ENCODE results near the gene ZBTB45. TPM values are rescaled to one million over a fixed set of nuclear protein-coding genes. Genes with fewer than 3 reads are reported as not detected.
A peak's percentile ranks its signal among the peaks of the same experiment; 100 is the strongest.

The ZBTB45 gene
- total and polyA plus RNA-seq, 9 of the 15 experiments (the other 6 are each of a cell fraction or from before 2014, with no cell fraction given): 0.08 to 16.1 (median 1.8) TPM

GRCh38 chr19:58545286-58546018 is 25.8 kb upstream of the ZBTB45 start:
- 2% methylated on average over 18 of the region's 21 CpGs for WGBS (ENCODE audit: insufficient coverage, low coverage, missing lambda C conversion rate)
- no peak for FAIRE-seq
- TF ChIP-seq, protein P1, sequence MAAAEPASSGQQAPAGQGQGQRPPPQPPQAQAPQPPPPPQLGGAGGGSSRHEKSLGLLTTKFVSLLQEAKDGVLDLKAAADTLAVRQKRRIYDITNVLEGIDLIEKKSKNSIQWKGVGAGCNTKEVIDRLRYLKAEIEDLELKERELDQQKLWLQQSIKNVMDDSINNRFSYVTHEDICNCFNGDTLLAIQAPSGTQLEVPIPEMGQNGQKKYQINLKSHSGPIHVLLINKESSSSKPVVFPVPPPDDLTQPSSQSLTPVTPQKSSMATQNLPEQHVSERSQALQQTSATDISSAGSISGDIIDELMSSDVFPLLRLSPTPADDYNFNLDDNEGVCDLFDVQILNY (CRISPR knock-in tag; IDR thresholded peaks at IDR 0.05): 0 out of 2 replicates have a peak, but pooled peaks have one; percentile 33
- TF ChIP-seq AFF4 (CRISPR knock-in tag; IDR thresholded peaks at IDR 0.05) (0 out of 2 replicates have a peak, but pooled peaks have one; percentile 49), RBFOX2 (IDR thresholded peaks at IDR 0.05; ENCODE audit: low read depth, low read length) (peak; percentile 20), RBM39 (optimal IDR thresholded peaks at IDR 0.05; ENCODE audit: low read depth, low read length) (peak; percentile 29), KDM5B (IDR thresholded peaks at IDR 0.05; ENCODE audit: insufficient replicate concordance, low read depth, low read length) (peak; percentile 42), ERF (CRISPR knock-in tag; IDR thresholded peaks at IDR 0.05) (0 out of 2 replicates have a peak, but pooled peaks have one; percentile 10), SIRT6 (IDR thresholded peaks at IDR 0.05; ENCODE audit: low read depth, low read length) (peak; percentile 18)
- TF ChIP-seq, protein P2, sequence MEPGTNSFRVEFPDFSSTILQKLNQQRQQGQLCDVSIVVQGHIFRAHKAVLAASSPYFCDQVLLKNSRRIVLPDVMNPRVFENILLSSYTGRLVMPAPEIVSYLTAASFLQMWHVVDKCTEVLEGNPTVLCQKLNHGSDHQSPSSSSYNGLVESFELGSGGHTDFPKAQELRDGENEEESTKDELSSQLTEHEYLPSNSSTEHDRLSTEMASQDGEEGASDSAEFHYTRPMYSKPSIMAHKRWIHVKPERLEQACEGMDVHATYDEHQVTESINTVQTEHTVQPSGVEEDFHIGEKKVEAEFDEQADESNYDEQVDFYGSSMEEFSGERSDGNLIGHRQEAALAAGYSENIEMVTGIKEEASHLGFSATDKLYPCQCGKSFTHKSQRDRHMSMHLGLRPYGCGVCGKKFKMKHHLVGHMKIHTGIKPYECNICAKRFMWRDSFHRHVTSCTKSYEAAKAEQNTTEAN (CRISPR knock-in tag; IDR thresholded peaks at IDR 0.05): no peak
- TF ChIP-seq, protein P3, sequence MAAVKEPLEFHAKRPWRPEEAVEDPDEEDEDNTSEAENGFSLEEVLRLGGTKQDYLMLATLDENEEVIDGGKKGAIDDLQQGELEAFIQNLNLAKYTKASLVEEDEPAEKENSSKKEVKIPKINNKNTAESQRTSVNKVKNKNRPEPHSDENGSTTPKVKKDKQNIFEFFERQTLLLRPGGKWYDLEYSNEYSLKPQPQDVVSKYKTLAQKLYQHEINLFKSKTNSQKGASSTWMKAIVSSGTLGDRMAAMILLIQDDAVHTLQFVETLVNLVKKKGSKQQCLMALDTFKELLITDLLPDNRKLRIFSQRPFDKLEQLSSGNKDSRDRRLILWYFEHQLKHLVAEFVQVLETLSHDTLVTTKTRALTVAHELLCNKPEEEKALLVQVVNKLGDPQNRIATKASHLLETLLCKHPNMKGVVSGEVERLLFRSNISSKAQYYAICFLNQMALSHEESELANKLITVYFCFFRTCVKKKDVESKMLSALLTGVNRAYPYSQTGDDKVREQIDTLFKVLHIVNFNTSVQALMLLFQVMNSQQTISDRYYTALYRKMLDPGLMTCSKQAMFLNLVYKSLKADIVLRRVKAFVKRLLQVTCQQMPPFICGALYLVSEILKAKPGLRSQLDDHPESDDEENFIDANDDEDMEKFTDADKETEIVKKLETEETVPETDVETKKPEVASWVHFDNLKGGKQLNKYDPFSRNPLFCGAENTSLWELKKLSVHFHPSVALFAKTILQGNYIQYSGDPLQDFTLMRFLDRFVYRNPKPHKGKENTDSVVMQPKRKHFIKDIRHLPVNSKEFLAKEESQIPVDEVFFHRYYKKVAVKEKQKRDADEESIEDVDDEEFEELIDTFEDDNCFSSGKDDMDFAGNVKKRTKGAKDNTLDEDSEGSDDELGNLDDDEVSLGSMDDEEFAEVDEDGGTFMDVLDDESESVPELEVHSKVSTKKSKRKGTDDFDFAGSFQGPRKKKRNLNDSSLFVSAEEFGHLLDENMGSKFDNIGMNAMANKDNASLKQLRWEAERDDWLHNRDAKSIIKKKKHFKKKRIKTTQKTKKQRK (IDR thresholded peaks at IDR 0.05; ENCODE audit: borderline replicate concordance, low read depth, low read length): no peak

More at GRCh38 chr19:58545286-58546018, 25.8 kb upstream of the ZBTB45 start:
- intact Hi-C loops (cut with micrococcal nuclease): no loop called here
- Histone ChIP-seq H3K9me1 (ENCODE audit: control insufficient read depth, insufficient read depth, low read length) (peaks cover 8% of the 10 kb centered on the region), H4K20me1 (replicated peaks; ENCODE audit: control insufficient read depth, insufficient read depth, low read length) (peaks cover 44% of the 10 kb centered on the region), H3K79me2 (ENCODE audit: control insufficient read depth, insufficient read depth, low read length) (peaks cover 49% of the 10 kb centered on the region), H3K9ac (ENCODE audit: insufficient read depth in 1 of 2, low read depth in 2 of 2, low read length in 2 of 2) (peak overlapping the region; percentile 88 to 98), H3K36me3 (ENCODE audit: control insufficient read depth, insufficient read depth, low read length) (peaks cover 56% of the 10 kb centered on the region), H3K9me3 (replicated peaks; ENCODE audit: control insufficient read depth, insufficient read depth, low read depth, low read length) (no peaks in the 10 kb centered on the region), H3K4me3 (peak overlapping the region; percentile 100), H3K4me1 (replicated peaks in 1 of 2; ENCODE audit: control insufficient read depth in 2 of 2, insufficient read depth in 2 of 2, low read length in 2 of 2) (peaks cover 13 to 42% of the 10 kb centered on the region in 2 experiments; a peak in 4 of 5 replicates), H3K27me3 (ENCODE audit: control insufficient read depth in 2 of 2, insufficient read depth in 2 of 2, low read length in 2 of 2) (no peaks in the 10 kb centered on the region), H3K4me2 (ENCODE audit: insufficient read depth, low read length) (peak overlapping the region; percentile 89), H2AFZ (ENCODE audit: low read depth, low read length) (no peak overlapping the region), H3K27ac (ENCODE audit: extremely low read depth, low read depth, low read length) (peak overlapping the region; percentile 88)
- ATAC-seq (0 out of 3 replicates have a peak, but pooled peaks have one; percentile 3), DNase-seq (ENCODE audit: extremely low read depth in 1 of 4, low spot score in 3 of 4) (peak in 1 of 4 experiments; percentile 23)
- ChIA-PET CTCF (ENCODE audit: low intra/inter-chr PET ratio) (interaction anchor here (1.6 kb wide), 1 partner anchor 27 kb away, joined by 4 read pairs; no protein-coding TSS in a partner anchor), POLR2A (interaction anchor here (2.0 to 3.9 kb wide), 3 partner anchors 9 to 26 kb away, joined by 9 to 48 read pairs (median 10); partner anchors contain the start of genes CHMP2A, UBE2M and ZBTB45)
- BruUV-seq (replicated peaks): no TSS peak
- in situ Hi-C loops (cut with MboI): no loop called here

Data from K562 (cell line).